ENCODE measurements around the gene CLGN. TPM values are rescaled to one million over a fixed set of nuclear protein-coding genes. Genes with fewer than 3 reads are reported as not detected.
A peak's percentile ranks its signal among the peaks of the same experiment; 100 is the strongest.

Gene CLGN
- total RNA-seq, 4 donors from 2014 or later, result 0.40 TPM; not detected in 3

GRCh38 chr4:140344621-140345020 lies 82.8 kb downstream of the CLGN start:
- TF ChIP-seq CTCF (IDR thresholded peaks at IDR 0.05), result no peak
- no peak for TF ChIP-seq POLR2A (IDR thresholded peaks at IDR 0.05)
- Histone ChIP-seq H3K27me3 (no peaks in the 10 kb centered on the region), H3K9me3 (no peaks in the 10 kb centered on the region), H3K4me3 (peak overlapping the region in 2 of 4 donors; percentile 30 to 41), H3K4me1 (peaks cover 0 to 17% (median 3%) of the 10 kb centered on the region in 4 donors), H3K36me3 (no peaks in the 10 kb centered on the region), H3K27ac (no peak overlapping the region)
- DNase-seq, result no peak

- peak overlapping the region in 2 of 4 donors; percentile 30 to 41 for H3K4me3 ChIP-seq
Observed at GRCh38 chr4:140344101-140344500, 83.3 kb downstream of the CLGN start.

GRCh38 chr4:140343303-140343702 lies 84.1 kb downstream of the CLGN start:
- Histone ChIP-seq H3K4me1 (peaks cover 0 to 17% (median 3%) of the 10 kb centered on the region in 4 donors), H3K36me3 (no peaks in the 10 kb centered on the region), H3K27ac (peak overlapping the region in 2 of 4 donors; percentile 44 to 75), H3K4me3 (peak overlapping the region in 2 of 4 donors; percentile 30 to 41), H3K27me3 (no peaks in the 10 kb centered on the region), H3K9me3 (no peaks in the 10 kb centered on the region)
- peak in 2 of 3 donors; percentile 85 to 87 for DNase-seq
- no peak for TF ChIP-seq CTCF (IDR thresholded peaks at IDR 0.05)

More at GRCh38 chr4:140344101-140344500, 83.3 kb downstream of the CLGN start:
- no peaks in the 10 kb centered on the region for H3K36me3 ChIP-seq
- no peak for TF ChIP-seq CTCF (IDR thresholded peaks at IDR 0.05)
- no peak for TF ChIP-seq POLR2A (IDR thresholded peaks at IDR 0.05)
- no peaks in the 10 kb centered on the region for H3K27me3 ChIP-seq
- no peak for DNase-seq
- H3K27ac ChIP-seq, result no peak overlapping the region
- peaks cover 0 to 17% (median 3%) of the 10 kb centered on the region in 4 donors for H3K4me1 ChIP-seq
- H3K9me3 ChIP-seq, result no peaks in the 10 kb centered on the region

- Histone ChIP-seq H3K9me3 (no peaks in the 10 kb centered on the region), H3K27me3 (no peaks in the 10 kb centered on the region), H3K4me3 (no peak overlapping the region), H3K4me1 (peaks cover 0 to 17% (median 3%) of the 10 kb centered on the region in 4 donors), H3K27ac (peak overlapping the region in 2 of 4 donors; percentile 44 to 75), H3K36me3 (no peaks in the 10 kb centered on the region)
- TF ChIP-seq CTCF (IDR thresholded peaks at IDR 0.05), result no peak
- TF ChIP-seq POLR2A (IDR thresholded peaks at IDR 0.05), result no peak
- no peak for DNase-seq
Observed at GRCh38 chr4:140342620-140343019, 84.8 kb downstream of the CLGN start.

Other genes starting within 250 kb of the CLGN start
- 10 to 100 TPM; 15.3 to 49.5 (median 35.3) TPM for gene SCOC, start 54.0 kb downstream of the CLGN start, total RNA-seq
- not detected for gene MGAT4D, start 70.6 kb upstream of the CLGN start, total RNA-seq
- gene ELMOD2, start 96.5 kb upstream of the CLGN start, total RNA-seq, result 10 to 100 TPM; 24.8 to 56.7 (median 31.8) TPM
- gene UCP1, start 141.3 kb upstream of the CLGN start, total RNA-seq, result not detected